Natural killer cell (primary cell): Measurements from ENCODE around the gene BRAT1. TPM values are rescaled to one million over a fixed set of nuclear protein-coding genes. Genes with fewer than 3 reads are reported as not detected.
A peak's percentile ranks its signal among the peaks of the same experiment; 100 is the strongest.

Experiments used
- ATAC-seq, 3 donors: fragments of 150-1000 bp in 2 of 3; fragments of 200-7000 bp in 1 of 3; cut with Tn5 transposase; 1 replicate in 1 of 3; 2 replicates in 2 of 3; pipeline ENCODE4 v1.10.0; 2021; ENCODE audit warnings: mild to moderate bottlenecking in 2 of 3, moderate library complexity in 2 of 3
- DNase-seq, 2 donors: peaks; one replicate each; pipeline versions ENCODE4 v3.0.0 to v3.0.0-alpha.2; 2013 to 2021; ENCODE audit warnings: mixed read lengths in 1 of 2
- H3K27ac ChIP-seq: one replicate; pipeline ENCODE4 v1.5.1; 2013; ENCODE audit warnings: mild to moderate bottlenecking, low read length
- H3K27me3 ChIP-seq: one replicate; pipeline ENCODE4 v1.6.1; 2013; ENCODE audit warnings: low read length; ENCODE audit not compliant: control insufficient read depth, insufficient read depth
- H3K36me3 ChIP-seq: one replicate; pipeline ENCODE4 v1.6.1; 2013; ENCODE audit warnings: low read length; ENCODE audit not compliant: control insufficient read depth, insufficient read depth
- H3K4me1 ChIP-seq: one replicate; pipeline ENCODE4 v1.6.1; 2013; ENCODE audit warnings: low read length; ENCODE audit not compliant: control insufficient read depth, insufficient read depth
- H3K4me3 ChIP-seq: one replicate; pipeline ENCODE4 v1.5.1; 2013; ENCODE audit warnings: low read length
- H3K9me3 ChIP-seq: one replicate; pipeline ENCODE4 v1.6.1; 2013; ENCODE audit warnings: low read length; ENCODE audit not compliant: control insufficient read depth, insufficient read depth
- H3K27ac Mint-ChIP-seq, 2 donors: one replicate each; pipeline ENCODE4 v1.8.0; 2022; ENCODE audit warnings: mild to moderate bottlenecking in 2 of 2, mixed read lengths in 2 of 2, moderate library complexity in 1 of 2
- H3K27me3 Mint-ChIP-seq, 2 donors: one replicate each; pipeline ENCODE4 v1.8.0; 2022; ENCODE audit warnings: low read depth in 2 of 2, mixed read lengths in 2 of 2
- H3K36me3 Mint-ChIP-seq: one replicate; pipeline ENCODE4 v1.8.0; 2022; ENCODE audit warnings: mixed read lengths
- H3K4me1 Mint-ChIP-seq, 2 donors: one replicate each; pipeline ENCODE4 v1.8.0; 2022; ENCODE audit warnings: mixed read lengths in 2 of 2
- H3K4me3 Mint-ChIP-seq: one replicate; pipeline ENCODE4 v1.8.0; 2022; ENCODE audit warnings: mild to moderate bottlenecking, moderate library complexity, mixed read lengths
- H3K9me3 Mint-ChIP-seq, 2 donors: one replicate each; pipeline ENCODE4 v1.8.0; 2022; ENCODE audit warnings: mixed read lengths in 2 of 2
- CTCF ChIP-seq: fragments of 200-600 bp; IDR thresholded peaks from one replicate; pipeline ENCODE4 v1.8.0; 2022; ENCODE audit warnings: antibody characterized with exemption
- WGBS: methylation state at CpG from one replicate; pipeline ENCODE4 v1.1.7; 2013; ENCODE audit warnings: missing lambda C conversion rate; ENCODE audit not compliant: insufficient coverage; 5-methylcytosine and 5-hydroxymethylcytosine counted together
- intact Hi-C: fragments of 100-400 bp; cut with micrococcal nuclease; formaldehyde crosslinking; loops from one replicate; pipeline ENCODE4 v1.14.2; 2022
- total RNA-seq, 4 donors: library from RNA; stranded (reverse); fragments of 120-200 nt in 1 of 4; gene quantifications; one replicate each; pipeline versions ENCODE4 v1.2.3 to v1.2.4, GENCODE V29; 2013 to 2022

BRAT1 gene
- total RNA-seq, 3 donors from 2014 or later (not counting 1 experiment from before 2014, with no cell fraction given) = 24.9 to 26.7 (median 25.6) TPM

GRCh38 chr7:2523941-2524807, 31.1 kb downstream of the BRAT1 start:
- Histone ChIP-seq H3K27me3 (no peaks in the 10 kb centered on the region), H3K36me3 (peaks cover 43% of the 10 kb centered on the region), H3K9me3 (no peaks in the 10 kb centered on the region), H3K4me1 (peaks cover 80% of the 10 kb centered on the region), H3K4me3 (no peak overlapping the region), H3K27ac (peak overlapping the region; percentile 41)
- no peak for TF ChIP-seq CTCF
- Mint-ChIP-seq H3K27me3 (no peaks in the 10 kb centered on the region), H3K4me3 (peak overlapping the region; percentile 92), H3K9me3 (no peaks in the 10 kb centered on the region), H3K36me3 (no peaks in the 10 kb centered on the region), H3K27ac (peak overlapping the region; percentile 94 to 97), H3K4me1 (peaks cover 36 to 52% of the 10 kb centered on the region in 2 donors)
- peak in 1 of 2 donors; percentile 34 for DNase-seq
- intact Hi-C loops = loop anchor here (2.0 to 10.0 kb wide), 5 partner anchors 31 to 1617 kb away; partner anchors contain the start of genes BRAT1, GRIFIN and TTYH3
- WGBS = 60% methylated on average over 51 of the region's 51 CpGs
- ATAC-seq = no peak

- Mint-ChIP-seq H3K4me3 (peak overlapping the region; percentile 92), H3K9me3 (no peaks in the 10 kb centered on the region), H3K4me1 (peaks cover 36 to 45% of the 10 kb centered on the region in 2 donors), H3K27me3 (no peaks in the 10 kb centered on the region), H3K27ac (peak overlapping the region; percentile 94 to 97), H3K36me3 (no peaks in the 10 kb centered on the region)
- peak overlapping the region; percentile 71 for H3K4me3 ChIP-seq
- ATAC-seq = no peak
- intact Hi-C loops = loop anchor here (2.0 to 10.0 kb wide), 5 partner anchors 31 to 1616 kb away; partner anchors contain the start of genes BRAT1, GRIFIN and TTYH3
- no peaks in the 10 kb centered on the region for H3K9me3 ChIP-seq
- no peaks in the 10 kb centered on the region for H3K27me3 ChIP-seq
- DNase-seq = no peak
- peaks cover 38% of the 10 kb centered on the region for H3K36me3 ChIP-seq
- H3K4me1 ChIP-seq = peaks cover 79% of the 10 kb centered on the region
- WGBS = 15% methylated on average over 21 of the region's 22 CpGs
- peak overlapping the region; percentile 65 for H3K27ac ChIP-seq
- no peak for TF ChIP-seq CTCF
These were observed 31.8 kb downstream of the BRAT1 start for GRCh38 chr7:2523461-2523936.

GRCh38 chr7:2522780-2523433, 32.4 kb downstream of the BRAT1 start:
- H3K4me1 Mint-ChIP-seq = peaks cover 30 to 45% of the 10 kb centered on the region in 2 donors
- peak overlapping the region; percentile 71 for H3K4me3 ChIP-seq
- no peaks in the 10 kb centered on the region for H3K9me3 Mint-ChIP-seq
- no peaks in the 10 kb centered on the region for H3K27me3 Mint-ChIP-seq
- no peaks in the 10 kb centered on the region for H3K9me3 ChIP-seq
- DNase-seq (peak in 1 of 2 donors; percentile 54), ATAC-seq (no peak)
- H3K36me3 ChIP-seq = peaks cover 33% of the 10 kb centered on the region
- peaks cover 79% of the 10 kb centered on the region for H3K4me1 ChIP-seq
- no peaks in the 10 kb centered on the region for H3K36me3 Mint-ChIP-seq
- intact Hi-C loops = loop anchor here (1.0 to 10.0 kb wide), 6 partner anchors 7 to 1616 kb away; partner anchors contain the start of genes BRAT1, GRIFIN and TTYH3
- no peaks in the 10 kb centered on the region for H3K27me3 ChIP-seq
- peak overlapping the region; percentile 92 for H3K4me3 Mint-ChIP-seq
- peak overlapping the region; percentile 94 to 97 for H3K27ac Mint-ChIP-seq
- TF ChIP-seq CTCF = no peak
- WGBS = 32% methylated on average over 19 of the region's 19 CpGs
- H3K27ac ChIP-seq = peak overlapping the region; percentile 65
